HG03571 (cell line): ENCODE measurements around the gene MYL12B.
A peak's percentile ranks its signal among the peaks of the same experiment; 100 is the strongest.
"Not testable (repeated sequence)": the region's sequence is repeated elsewhere in the genome, so short reads cannot be mapped to it uniquely, and the experiment has no call there.

Experiments
- ATAC-seq: cut with Tn5 transposase; IDR thresholded peaks from one replicate; pipeline ENCODE4 v1.9.1; 2021; ENCODE audit not compliant: unreplicated experiment

The MYL12B gene

DNA sequence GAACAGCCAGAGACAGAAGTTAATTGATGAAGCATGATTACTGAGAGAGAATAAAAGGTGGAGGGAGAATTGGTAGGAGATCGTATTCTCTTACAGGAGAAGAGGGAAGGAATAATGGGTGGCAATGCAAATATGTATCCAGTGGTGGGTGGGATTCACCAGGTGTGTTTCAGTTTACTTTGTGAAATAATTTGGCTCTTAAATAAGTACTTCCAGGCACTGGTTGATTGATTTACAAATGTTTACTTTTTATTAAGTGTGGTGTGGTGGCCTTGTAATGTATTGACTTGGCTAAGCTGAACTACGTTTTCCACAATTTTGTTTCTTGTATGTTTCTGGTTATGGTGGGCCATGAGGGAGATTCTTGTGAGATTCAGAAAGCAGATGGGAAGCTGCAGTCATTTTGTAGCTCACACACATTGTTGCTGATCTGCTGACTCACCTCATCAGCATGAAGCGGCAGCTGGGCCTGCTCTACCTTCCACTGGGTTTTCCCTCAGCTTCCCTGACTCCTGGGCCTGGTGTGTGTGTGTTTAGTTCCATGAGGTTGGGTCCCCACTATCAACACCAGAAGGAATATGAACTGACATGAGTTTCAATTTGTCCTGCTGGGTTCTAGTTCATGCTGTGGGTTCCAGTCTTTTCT is 32.6 kb downstream of the MYL12B start:
- no peak for ATAC-seq

DNA sequence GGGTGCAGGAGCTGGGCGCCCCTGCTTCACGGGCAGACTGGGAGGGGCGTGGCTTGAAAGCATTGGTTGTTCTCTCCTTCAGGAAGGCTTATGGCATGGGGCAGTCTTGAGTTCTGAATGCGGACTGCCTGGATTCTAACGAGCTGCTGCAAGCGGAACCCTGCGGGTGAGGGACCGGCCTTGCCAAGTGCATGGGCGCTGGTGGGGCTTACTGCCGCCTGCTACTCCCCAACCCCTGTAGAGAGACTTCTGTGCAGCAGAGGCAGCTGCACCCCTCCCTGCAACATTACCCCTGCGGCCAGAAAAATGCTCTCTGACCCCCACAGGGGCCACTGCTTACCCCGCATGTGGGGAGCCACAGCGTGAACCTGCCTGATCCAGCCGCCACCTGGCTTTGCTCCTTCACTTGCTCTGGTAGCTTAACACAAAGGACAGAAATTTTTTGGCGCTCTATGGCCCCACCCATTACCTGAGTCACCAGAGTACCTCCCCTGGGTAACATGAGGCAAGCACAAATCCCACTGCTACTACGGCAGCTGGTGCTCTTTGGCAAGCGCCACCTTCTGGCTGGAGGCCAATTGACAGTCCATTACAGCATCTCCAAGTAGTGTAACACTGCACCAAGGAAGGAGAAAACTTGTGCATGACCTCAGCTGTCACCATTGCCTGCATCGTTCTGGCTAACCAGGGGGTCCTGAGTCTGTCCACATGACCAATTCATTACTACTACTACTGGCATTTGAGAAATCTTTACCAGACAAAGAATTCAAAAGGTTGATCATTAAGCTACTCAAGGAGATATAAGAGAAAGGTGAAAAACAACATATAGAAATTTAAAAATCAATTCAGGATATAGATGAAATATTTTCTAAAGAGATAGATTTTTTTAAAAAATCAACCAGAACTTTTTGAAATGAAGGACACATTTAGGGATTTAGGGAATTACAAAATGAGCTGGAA is 35.4 kb downstream of the MYL12B start:
- peak; percentile 97 for ATAC-seq

DNA sequence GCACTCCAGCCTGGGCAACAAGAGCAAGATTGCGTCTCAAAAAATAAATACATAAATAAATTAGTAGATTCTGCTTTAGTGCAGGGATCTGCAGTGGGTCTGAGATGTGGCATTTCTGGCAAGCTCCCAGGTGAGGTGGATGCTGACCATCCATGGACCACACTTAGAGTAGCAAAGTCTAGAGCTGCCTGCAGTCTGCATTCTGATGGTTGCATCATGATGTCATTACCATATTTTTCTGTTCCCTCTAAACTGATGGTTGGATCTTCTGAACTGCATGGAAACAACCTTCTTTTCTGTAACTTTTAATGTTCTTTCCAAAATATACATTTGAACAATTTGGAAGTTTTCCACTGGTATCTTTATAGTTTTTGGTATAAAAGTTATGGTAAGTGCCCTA is 42.9 kb downstream of the MYL12B start:
- no peak for ATAC-seq

DNA sequence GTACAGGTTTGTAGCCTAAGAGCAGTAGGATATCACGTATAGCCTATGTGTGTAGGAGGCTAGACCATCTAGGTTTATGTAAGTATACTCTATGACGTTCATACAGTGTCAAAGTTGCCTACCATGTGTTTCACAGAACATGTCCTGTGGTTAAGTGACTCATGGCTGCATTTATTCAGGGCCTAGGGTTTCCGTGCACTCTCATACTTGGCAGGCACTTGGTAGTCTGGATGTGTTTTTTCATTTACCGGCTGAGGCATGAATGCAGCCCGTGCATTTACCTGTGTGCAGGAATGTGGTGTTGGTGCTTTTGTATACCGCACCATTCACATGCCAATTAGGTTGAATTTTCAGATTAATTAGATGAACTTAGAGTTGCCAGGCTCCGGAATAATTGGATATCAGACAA is 43.4 kb downstream of the MYL12B start:
- no peak for ATAC-seq

DNA sequence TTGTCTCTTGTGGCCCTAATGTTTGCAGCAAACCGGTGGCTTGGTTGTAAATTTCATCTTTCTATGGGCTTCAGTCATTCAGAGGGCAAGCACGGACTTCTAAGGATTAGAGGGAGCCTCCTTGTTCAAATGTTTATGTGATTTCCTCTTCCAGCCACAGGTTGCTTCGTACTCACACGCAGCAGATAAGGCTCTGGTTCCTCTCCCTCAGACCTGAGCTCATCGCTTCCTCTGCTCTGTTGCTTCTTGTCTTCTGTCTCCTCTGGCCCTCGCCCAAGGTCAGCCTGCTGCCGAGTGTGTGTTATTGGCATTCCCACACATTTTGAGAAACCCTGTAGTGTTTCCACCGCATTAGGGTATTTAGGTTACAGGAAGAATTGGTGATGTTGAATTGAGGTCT is 44.0 kb downstream of the MYL12B start:
- ATAC-seq = no peak

DNA sequence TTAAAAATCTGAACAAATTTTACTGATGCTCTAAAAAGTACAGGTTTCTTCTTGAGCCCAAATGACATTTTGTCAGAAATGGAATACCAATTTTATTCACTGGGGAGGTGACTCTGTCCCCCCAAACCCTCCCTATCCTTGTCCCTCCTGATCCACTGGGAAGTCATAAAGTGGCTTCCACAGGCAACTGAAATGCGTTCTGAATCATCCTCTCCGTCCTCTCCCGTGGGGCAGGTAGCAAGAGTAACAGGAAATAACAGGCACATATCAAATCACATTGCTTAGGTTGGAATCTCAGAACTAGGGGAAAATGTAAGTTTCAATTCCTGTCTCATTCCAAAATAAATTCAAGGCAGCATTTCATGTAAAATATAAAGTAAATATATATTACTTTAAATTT is 44.5 kb downstream of the MYL12B start:
- ATAC-seq = no peak

DNA sequence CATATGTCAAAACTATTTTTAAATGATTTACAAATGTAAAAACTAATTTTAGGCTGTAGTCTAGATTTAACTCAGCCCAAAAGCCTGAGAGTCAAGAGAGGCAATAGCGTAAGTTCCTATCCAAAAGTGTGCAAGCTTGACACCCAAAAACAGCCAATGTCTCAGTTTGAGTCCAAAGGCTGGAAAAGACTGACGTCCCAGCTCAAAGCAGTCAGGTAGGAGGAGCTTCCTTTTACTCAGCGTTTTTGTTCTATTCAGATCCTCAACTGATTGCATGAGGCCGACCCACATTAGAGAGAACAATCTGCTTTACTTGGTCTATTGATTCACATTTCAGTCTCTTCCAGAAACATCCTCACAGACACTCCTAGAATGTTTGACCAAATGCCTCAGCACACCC is 51.8 kb downstream of the MYL12B start:
- ATAC-seq = no peak

DNA sequence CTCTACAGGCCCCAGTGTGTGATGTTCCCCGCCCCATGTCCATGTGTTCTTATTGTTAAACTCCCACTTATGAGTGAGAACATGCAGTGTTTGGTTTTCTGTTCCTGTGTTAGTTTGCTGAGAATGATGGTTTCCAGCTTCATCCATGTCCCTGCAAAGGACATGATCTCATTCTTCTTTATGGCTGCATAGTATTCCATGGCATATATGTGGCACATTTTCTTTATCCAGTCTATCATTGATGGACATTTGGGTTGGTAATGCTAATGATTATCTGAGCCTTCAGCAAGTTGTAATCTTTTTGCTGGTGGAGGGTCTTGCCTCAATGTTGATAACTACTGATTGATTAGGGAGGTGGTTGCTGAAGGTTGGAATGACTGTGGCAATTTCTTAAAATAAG is 53.4 kb downstream of the MYL12B start:
- not testable (repeated sequence) for ATAC-seq

DNA sequence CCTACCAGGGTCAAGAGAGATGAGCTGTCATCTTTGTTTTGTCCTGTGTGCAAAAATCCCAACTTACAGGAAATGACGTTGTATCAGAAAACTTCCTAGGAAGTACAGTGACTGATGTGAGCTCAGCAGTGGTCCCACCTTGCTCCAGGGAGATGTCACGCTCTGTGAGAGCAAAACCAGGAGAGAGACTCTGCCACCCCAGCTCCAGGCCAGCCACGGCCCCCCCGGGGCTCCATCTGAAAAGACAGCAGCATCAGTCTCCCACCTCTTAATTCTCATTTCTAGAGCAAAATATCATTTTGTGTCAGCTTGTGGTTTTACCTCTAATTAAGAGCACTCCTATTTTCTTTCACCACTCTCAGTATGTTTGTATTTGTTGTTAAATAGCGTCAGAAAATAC is 57.5 kb downstream of the MYL12B start:
- ATAC-seq = no peak

DNA sequence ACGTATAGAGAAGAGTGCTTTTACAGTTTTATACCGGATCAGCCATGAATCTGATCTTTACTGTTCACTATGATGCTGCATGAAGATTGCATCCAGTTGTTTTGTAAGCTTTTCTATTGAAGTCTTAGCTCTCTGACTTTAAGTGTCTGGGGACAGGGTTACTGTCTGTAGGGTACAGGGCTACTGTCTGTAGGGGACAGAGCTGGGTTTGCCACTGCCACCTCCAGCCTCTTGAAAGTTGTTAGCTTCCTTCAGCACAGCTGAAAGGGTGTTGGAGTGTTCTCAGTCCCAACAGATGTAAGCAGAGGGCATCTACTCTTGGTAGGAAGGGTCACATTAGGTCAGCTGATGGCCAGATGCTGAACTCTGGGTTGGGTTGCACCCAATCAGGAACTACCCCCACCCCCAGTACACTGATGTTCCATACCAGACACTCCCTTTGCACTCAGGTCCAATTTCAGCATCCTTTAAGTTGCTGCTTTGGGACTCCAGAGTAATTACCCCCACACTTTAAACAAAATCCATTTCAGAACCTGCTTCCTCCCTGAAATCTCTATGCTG is 58.0 kb downstream of the MYL12B start:
- ATAC-seq = no peak

DNA sequence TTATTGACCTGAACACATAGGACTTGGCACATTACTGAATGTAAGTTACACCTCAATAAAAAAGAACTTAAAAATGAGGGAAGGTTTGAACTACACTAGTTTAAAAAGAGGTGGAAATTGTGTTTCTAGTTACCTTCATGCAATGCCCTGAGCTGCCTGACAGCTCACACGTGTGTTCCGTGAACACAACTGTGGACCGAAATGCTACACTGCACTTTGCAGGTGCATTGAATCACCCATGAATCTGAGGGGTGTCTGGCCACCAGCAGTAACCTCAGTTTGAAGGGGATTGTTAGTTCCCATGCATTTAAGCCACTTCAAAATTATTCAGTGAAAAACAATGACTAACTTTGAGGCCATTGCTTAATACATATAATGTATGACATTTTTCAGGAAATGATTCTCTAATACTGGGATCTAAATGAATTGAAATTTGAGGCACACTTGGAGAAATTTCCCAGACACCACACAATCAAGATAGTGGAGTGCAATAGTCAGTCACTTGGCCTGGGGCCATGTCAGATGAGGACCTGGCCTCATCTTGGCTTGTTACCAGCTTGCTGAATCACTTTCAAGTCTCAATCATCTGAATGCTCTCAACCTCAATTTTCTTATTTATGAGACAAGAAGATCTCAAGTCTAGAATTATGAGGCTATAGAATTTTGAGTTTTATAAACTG is 59.3 kb downstream of the MYL12B start:
- ATAC-seq = no peak

DNA sequence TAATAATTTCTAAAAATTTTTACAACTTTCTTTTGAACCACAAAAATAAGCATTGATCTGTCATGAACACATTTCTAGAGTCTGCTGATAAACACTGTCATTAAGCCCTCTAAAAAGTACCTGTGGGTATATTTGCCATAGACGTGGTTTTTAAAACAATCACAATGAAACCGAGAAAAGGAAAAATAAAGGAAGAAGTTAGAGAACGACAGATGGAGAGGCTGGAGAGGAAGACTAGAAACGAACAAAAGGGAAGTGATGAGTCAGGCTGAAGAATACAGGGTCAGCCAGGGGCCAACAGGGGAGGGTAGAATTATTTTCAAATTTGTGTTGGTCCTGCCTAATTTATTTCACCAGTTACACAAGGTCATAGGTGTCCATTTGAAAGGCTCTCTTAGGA is 62.0 kb downstream of the MYL12B start:
- ATAC-seq = no peak
